Neural progenitor cell (in vitro differentiated cells): ENCODE results near the gene MKS1. TPM values are rescaled to one million over a fixed set of nuclear protein-coding genes. Genes with fewer than 3 reads are reported as not detected.

Experiments
- DNase-seq: peaks from one replicate; pipeline ENCODE4 v3.0.0-alpha.2; 2016; ENCODE audit warnings: low spot score
- H2AFZ ChIP-seq: fragments of 200-600 bp; sonication (generic); replicated peaks from 2 replicates; pipeline ENCODE4 v1.6.1; 2016; ENCODE audit warnings: antibody characterized with exemption
- H3F3A ChIP-seq: fragments of 200-600 bp; sonication (generic); 2 replicates; pipeline ENCODE4 v1.6.1; 2016; ENCODE audit warnings: antibody characterized with exemption, low read depth
- H3K27ac ChIP-seq: fragments of 200-600 bp; sonication (generic); 2 replicates; pipeline ENCODE4 v1.5.1; 2016; ENCODE audit warnings: mild to moderate bottlenecking
- H3K27me3 ChIP-seq: fragments of 200-600 bp; sonication (generic); 2 replicates; pipeline ENCODE4 v1.6.1; 2016; ENCODE audit warnings: mild to moderate bottlenecking, moderate library complexity
- H3K36me3 ChIP-seq: fragments of 200-600 bp; sonication (generic); 2 replicates; pipeline ENCODE4 v1.5.1; 2016
- H3K4me1 ChIP-seq: fragments of 200-600 bp; sonication (generic); 2 replicates; pipeline ENCODE4 v1.6.1; 2016; ENCODE audit warnings: mixed run types
- H3K4me2 ChIP-seq: fragments of 200-600 bp; sonication (generic); 2 replicates; pipeline ENCODE4 v1.6.1; 2016
- H3K4me3 ChIP-seq: fragments of 200-600 bp; sonication (generic); 2 replicates; pipeline ENCODE4 v1.5.1; 2016
- H3K79me2 ChIP-seq: fragments of 200-600 bp; sonication (generic); 2 replicates; pipeline ENCODE4 v1.6.1; 2016; ENCODE audit warnings: low read depth
- H3K9ac ChIP-seq: fragments of 200-600 bp; sonication (generic); 2 replicates; pipeline ENCODE4 v1.6.1; 2016
- H3K9me3 ChIP-seq: fragments of 200-600 bp; sonication (generic); 2 replicates; pipeline ENCODE4 v1.5.1; 2016; ENCODE audit warnings: low read depth
- H4K20me1 ChIP-seq: fragments of 200-600 bp; sonication (generic); 2 replicates; pipeline ENCODE4 v1.6.1; 2016; ENCODE audit warnings: low read depth
- H3K27ac Mint-ChIP-seq: 3 replicates; pipeline ENCODE4 v1.8.0; 2021; ENCODE audit warnings: mixed read lengths
- H3K27me3 Mint-ChIP-seq: 2 replicates; pipeline ENCODE4 v1.8.0; 2022; ENCODE audit warnings: low read depth, mild to moderate bottlenecking, inconsistent platforms, moderate library complexity, mixed read lengths; ENCODE audit not compliant: insufficient read depth
- H3K36me3 Mint-ChIP-seq: 3 replicates; pipeline ENCODE4 v1.8.0; 2021; ENCODE audit warnings: mixed read lengths
- H3K4me1 Mint-ChIP-seq: 3 replicates; pipeline ENCODE4 v1.8.0; 2021; ENCODE audit warnings: mixed read lengths
- H3K4me3 Mint-ChIP-seq: 3 replicates; pipeline ENCODE4 v1.8.0; 2021; ENCODE audit warnings: mild to moderate bottlenecking, moderate library complexity, mixed read lengths
- H3K9me3 Mint-ChIP-seq: 3 replicates; pipeline ENCODE4 v1.8.0; 2020; ENCODE audit warnings: mixed read lengths
- CTCF ChIP-seq: fragments of 200-600 bp; sonication (generic); IDR thresholded peaks from 2 replicates; pipeline ENCODE4 v1.5.1; 2017; ENCODE audit warnings: antibody characterized with exemption, mild to moderate bottlenecking
- EZH2 ChIP-seq: fragments of 200-600 bp; sonication (generic); IDR thresholded peaks from 2 replicates; pipeline ENCODE4 v1.6.1; 2017; ENCODE audit warnings: antibody characterized with exemption, mild to moderate bottlenecking, moderate library complexity
- EZH2phosphoT487 ChIP-seq: fragments of 200-600 bp; sonication (generic); IDR thresholded peaks from 2 replicates; pipeline ENCODE4 v1.6.1; 2017; ENCODE audit warnings: antibody characterized with exemption
- total RNA-seq: library from RNA; depleted of rRNA; stranded (reverse); fragments of >200 nt; gene quantifications from 2 replicates; pipeline ENCODE4 v1.2.3, GENCODE V29; 2015; ENCODE audit warnings: low replicate concordance

MKS1 gene
- total RNA-seq, 1 donor from 2014 or later: 25.8 TPM

- no peak for TF ChIP-seq EZH2phosphoT487
- no peak for TF ChIP-seq CTCF
- TF ChIP-seq EZH2: no peak
- Histone ChIP-seq H3K4me3 (no peak overlapping the region), H3K27me3 (peaks cover 5% of the 10 kb centered on the region), H3F3A (no peaks in the 10 kb centered on the region), H4K20me1 (no peaks in the 10 kb centered on the region), H3K27ac (no peak overlapping the region), H3K79me2 (no peaks in the 10 kb centered on the region), H3K9ac (no peak overlapping the region), H3K36me3 (no peaks in the 10 kb centered on the region), H3K9me3 (no peaks in the 10 kb centered on the region), H2AFZ (no peak overlapping the region), H3K4me2 (no peak overlapping the region), H3K4me1 (no peaks in the 10 kb centered on the region)
- DNase-seq: peak; percentile 27
- no peaks in the 10 kb centered on the region for H3K36me3 Mint-ChIP-seq
- peaks cover 7% of the 10 kb centered on the region for H3K4me1 Mint-ChIP-seq
- H3K27ac Mint-ChIP-seq: peak overlapping the region; percentile 17
- no peaks in the 10 kb centered on the region for H3K9me3 Mint-ChIP-seq
- H3K4me3 Mint-ChIP-seq: no peak overlapping the region
- peaks cover 8% of the 10 kb centered on the region for H3K27me3 Mint-ChIP-seq
Observed at GRCh38 chr17:58184308-58184985, 34.6 kb downstream of the MKS1 start.

GRCh38 chr17:58183514-58183913 is 35.5 kb downstream of the MKS1 start:
- Histone ChIP-seq H3K27ac (no peak overlapping the region), H3K9me3 (no peaks in the 10 kb centered on the region), H3F3A (no peaks in the 10 kb centered on the region), H2AFZ (no peak overlapping the region), H3K9ac (no peak overlapping the region), H3K36me3 (no peaks in the 10 kb centered on the region), H3K4me1 (no peaks in the 10 kb centered on the region), H3K79me2 (no peaks in the 10 kb centered on the region), H4K20me1 (no peaks in the 10 kb centered on the region), H3K4me3 (no peak overlapping the region), H3K27me3 (peaks cover 5% of the 10 kb centered on the region), H3K4me2 (no peak overlapping the region)
- Mint-ChIP-seq H3K4me1 (peaks cover 7% of the 10 kb centered on the region), H3K27me3 (peaks cover 8% of the 10 kb centered on the region), H3K27ac (no peak overlapping the region), H3K9me3 (no peaks in the 10 kb centered on the region), H3K4me3 (no peak overlapping the region), H3K36me3 (no peaks in the 10 kb centered on the region)
- TF ChIP-seq EZH2 (no peak), EZH2phosphoT487 (no peak), CTCF (no peak)
- no peak for DNase-seq

DNA sequence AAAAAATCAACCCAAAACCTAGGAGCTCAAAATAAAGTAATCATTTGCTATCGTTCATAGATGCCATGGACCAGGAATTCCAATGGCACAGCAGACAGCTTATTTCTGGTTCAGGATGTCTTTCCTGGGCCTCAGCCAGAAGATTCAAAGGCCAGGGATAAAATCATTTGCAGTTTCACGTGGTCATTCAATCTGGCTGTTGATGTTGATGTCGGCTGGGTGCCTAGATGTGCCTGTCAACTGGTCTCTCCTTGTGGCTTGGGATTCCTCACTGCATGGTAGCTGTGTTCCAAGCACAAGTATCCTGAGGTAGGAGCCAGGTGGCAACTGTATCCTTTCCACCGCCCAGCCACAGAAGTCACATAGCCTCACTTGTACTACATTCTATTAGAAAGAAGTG is 37.3 kb downstream of the MKS1 start:
- TF ChIP-seq CTCF: no peak
- TF ChIP-seq EZH2: no peak
- TF ChIP-seq EZH2phosphoT487: no peak
- Histone ChIP-seq H4K20me1 (peaks cover 3% of the 10 kb centered on the region), H3K79me2 (no peaks in the 10 kb centered on the region), H3K4me3 (no peak overlapping the region), H3K27me3 (no peaks in the 10 kb centered on the region), H2AFZ (no peak overlapping the region), H3K4me1 (no peaks in the 10 kb centered on the region), H3K9me3 (no peaks in the 10 kb centered on the region), H3K9ac (no peak overlapping the region), H3K36me3 (no peaks in the 10 kb centered on the region), H3K27ac (no peak overlapping the region), H3F3A (no peaks in the 10 kb centered on the region), H3K4me2 (no peak overlapping the region)
- H3K9me3 Mint-ChIP-seq: no peaks in the 10 kb centered on the region
- peaks cover 7% of the 10 kb centered on the region for H3K4me1 Mint-ChIP-seq
- H3K27ac Mint-ChIP-seq: no peak overlapping the region
- no peak for DNase-seq
- peaks cover 4% of the 10 kb centered on the region for H3K27me3 Mint-ChIP-seq
- no peak overlapping the region for H3K4me3 Mint-ChIP-seq
- H3K36me3 Mint-ChIP-seq: no peaks in the 10 kb centered on the region
